H1 (cell line): ENCODE measurements around the gene SYNJ1. TPM values are rescaled to one million over a fixed set of nuclear protein-coding genes. Genes with fewer than 3 reads are reported as not detected.
"Not testable (repeated sequence)": the region's sequence is repeated elsewhere in the genome, so short reads cannot be mapped to it uniquely, and the experiment has no call there.

Experiments
- CTCF ChIA-PET: fragments of 300-600 bp; sonication (Branson Sonifier 250); formaldehyde crosslinking; loops from one replicate; lab custom pipeline; 2021; ENCODE audit not compliant: partially characterized antibody; lab: Charles Lee
- POLR2A ChIA-PET: fragments of 300-600 bp; sonication (Branson Sonifier 250); formaldehyde crosslinking; loops from one replicate; lab custom pipeline; 2021; ENCODE audit warnings: inconsistent platforms; ENCODE audit not compliant: partially characterized antibody; lab: Charles Lee
- DNase-seq, 2 experiments: peaks; one replicate each; pipeline versions ENCODE4 v3.0.0 to v3.0.0-alpha.2; 2010 to 2022; ENCODE audit warnings: low spot score in 2 of 2, low read depth in 1 of 2, mixed read lengths in 1 of 2
- FAIRE-seq: peaks from 2 replicates; lab custom pipeline; 2011; peaks lifted over from hg19 to GRCh38; lab: Jason Lieb, UNC
- H2AFZ ChIP-seq: 2 replicates; pipeline ENCODE4 v1.8.1; 2012; ENCODE audit warnings: low read length, inconsistent platforms
- H2AK5ac ChIP-seq: 2 replicates; pipeline ENCODE4 v1.6.1; 2013; ENCODE audit warnings: low read depth, low read length
- H2BK120ac ChIP-seq: replicated peaks from 2 replicates; pipeline ENCODE3; 2013; ENCODE audit warnings: low read depth, low read length, inconsistent platforms
- H2BK12ac ChIP-seq: 2 replicates; pipeline ENCODE4 v1.6.1; 2013; ENCODE audit warnings: low read depth, low read length
- H2BK15ac ChIP-seq: 2 replicates; pipeline ENCODE4 v1.6.1; 2013; ENCODE audit warnings: low read length
- H2BK20ac ChIP-seq: 2 replicates; pipeline ENCODE4 v1.6.1; 2013; ENCODE audit warnings: low read length
- H2BK5ac ChIP-seq: 2 replicates; pipeline ENCODE4 v1.6.1; 2013; ENCODE audit warnings: low read depth, low read length
- H3K14ac ChIP-seq: 2 replicates; pipeline ENCODE4 v1.6.1; 2013; ENCODE audit warnings: inconsistent platforms; ENCODE audit not compliant: insufficient read length
- H3K18ac ChIP-seq: 2 replicates; pipeline ENCODE4 v1.6.1; 2013; ENCODE audit warnings: low read length; ENCODE audit errors: extremely low read depth
- H3K23ac ChIP-seq: 2 replicates; pipeline ENCODE4 v1.6.1; 2013; ENCODE audit warnings: inconsistent platforms; ENCODE audit not compliant: insufficient read length
- H3K23me2 ChIP-seq: 2 replicates; pipeline ENCODE4 v1.6.1; 2013; ENCODE audit warnings: low read depth, low read length
- H3K27ac ChIP-seq: 2 replicates; pipeline ENCODE4 v1.6.1; 2011; ENCODE audit warnings: low read depth, low read length, inconsistent platforms
- H3K27me3 ChIP-seq, 4 experiments: replicated peaks in 1 of 4; 1 replicate in 1 of 4; 2 replicates in 3 of 4; pipeline versions ENCODE4 v1.6.1 to v1.8.1; 2011 to 2013; ENCODE audit warnings: low read length in 3 of 4, mild to moderate bottlenecking in 3 of 4, inconsistent platforms in 2 of 4, mixed read lengths in 2 of 4, moderate library complexity in 1 of 4; ENCODE audit not compliant: control insufficient read depth in 3 of 4, insufficient read depth in 3 of 4; ENCODE audit errors: extremely low read depth in 1 of 4
- H3K36me3 ChIP-seq, 4 experiments: 2 replicates each; pipeline versions ENCODE4 v1.6.1 to v1.8.1; 2011 to 2013; ENCODE audit warnings: mild to moderate bottlenecking in 4 of 4, low read length in 3 of 4, moderate library complexity in 2 of 4, control low read depth in 1 of 4, inconsistent platforms in 1 of 4; ENCODE audit not compliant: insufficient read depth in 4 of 4, control insufficient read depth in 2 of 4
- H3K4ac ChIP-seq: replicated peaks from 2 replicates; pipeline ENCODE3; 2013; ENCODE audit warnings: low read length, low read depth, mixed read lengths, inconsistent platforms; ENCODE audit not compliant: insufficient read length
- H3K4me1 ChIP-seq, 4 experiments: replicated peaks in 1 of 4; 1 replicate in 1 of 4; 2 replicates in 3 of 4; pipeline versions ENCODE4 v1.6.1 to v1.8.1; 2011 to 2013; ENCODE audit warnings: low read length in 3 of 4, inconsistent platforms in 2 of 4, mixed read lengths in 1 of 4; ENCODE audit not compliant: insufficient read depth in 4 of 4, control insufficient read depth in 3 of 4
- H3K4me2 ChIP-seq, 2 experiments: 2 replicates each; pipeline versions ENCODE4 v1.6.1 to v1.8.1; 2011 to 2013; ENCODE audit warnings: low read depth in 2 of 2, low read length in 2 of 2, control low read depth in 1 of 2, inconsistent platforms in 1 of 2, mild to moderate bottlenecking in 1 of 2; ENCODE audit not compliant: insufficient read depth in 1 of 2
- H3K4me3 ChIP-seq, 4 experiments: fragments of 200-600, 300-600 bp in 1 of 4; sonication (generic), shearing (Covaris generic), sonication (Bioruptor Twin) in 1 of 4; 2 replicates each; pipeline versions ENCODE4 v1.5.1 to v1.8.1; 2011 to 2016; ENCODE audit warnings: low read length in 4 of 4, low read depth in 3 of 4, control low read depth in 2 of 4, inconsistent platforms in 2 of 4, mild to moderate bottlenecking in 2 of 4, mixed read lengths in 1 of 4, moderate library complexity in 1 of 4; ENCODE audit not compliant: insufficient read depth in 2 of 4; ENCODE audit errors: extremely low read depth in 1 of 4
- H3K56ac ChIP-seq: replicated peaks from 2 replicates; pipeline ENCODE3; 2013; ENCODE audit warnings: low read depth, mild to moderate bottlenecking, mixed read lengths, low read length, inconsistent platforms; ENCODE audit not compliant: insufficient read length
- H3K79me1 ChIP-seq: 2 replicates; pipeline ENCODE4 v1.6.1; 2013; ENCODE audit warnings: low read depth, low read length, control low read depth
- H3K79me2 ChIP-seq, 2 experiments: 2 replicates each; pipeline versions ENCODE4 v1.6.1 to v1.8.1; 2012 to 2013; ENCODE audit warnings: low read length in 2 of 2, mild to moderate bottlenecking in 2 of 2, inconsistent platforms in 1 of 2; ENCODE audit not compliant: insufficient read depth in 2 of 2, control insufficient read depth in 1 of 2
- H3K9ac ChIP-seq, 4 experiments: replicated peaks in 1 of 4; 1 replicate in 1 of 4; 2 replicates in 3 of 4; pipeline versions ENCODE4 v1.6.1 to v1.8.1; 2011 to 2013; ENCODE audit warnings: low read depth in 3 of 4, low read length in 3 of 4, control low read depth in 2 of 4, mild to moderate bottlenecking in 2 of 4, moderate library complexity in 2 of 4, inconsistent platforms in 1 of 4; ENCODE audit errors: extremely low read depth in 1 of 4
- H3K9me3 ChIP-seq, 2 experiments: 2 replicates each; pipeline versions ENCODE4 v1.6.1 to v1.8.1; 2012 to 2013; ENCODE audit warnings: mild to moderate bottlenecking in 2 of 2, moderate library complexity in 2 of 2, control low read depth in 1 of 2, inconsistent platforms in 1 of 2, low read depth in 1 of 2, low read length in 1 of 2, mixed read lengths in 1 of 2; ENCODE audit not compliant: insufficient read depth in 2 of 2
- H4K20me1 ChIP-seq, 2 experiments: replicated peaks in 1 of 2; 2 replicates each; pipeline versions ENCODE3 to v1.8.1; 2011 to 2013; ENCODE audit warnings: inconsistent platforms in 2 of 2, low read length in 2 of 2, mild to moderate bottlenecking in 1 of 2; ENCODE audit not compliant: insufficient read depth in 2 of 2, control insufficient read depth in 1 of 2
- H4K5ac ChIP-seq: 2 replicates; pipeline ENCODE4 v1.6.1; 2013; ENCODE audit warnings: low read length, low read depth, mixed read lengths, inconsistent platforms; ENCODE audit not compliant: insufficient read length
- H4K8ac ChIP-seq: 2 replicates; pipeline ENCODE4 v1.8.0; 2013; ENCODE audit warnings: mild to moderate bottlenecking, moderate library complexity, low read length, inconsistent platforms; ENCODE audit not compliant: insufficient read depth; ENCODE audit errors: extremely low read depth
- H4K91ac ChIP-seq: replicated peaks from 2 replicates; pipeline ENCODE3; 2013; ENCODE audit warnings: low read length, mixed read lengths, inconsistent platforms; ENCODE audit not compliant: insufficient read length
- ATF2 ChIP-seq: IDR thresholded peaks from 2 replicates; pipeline ENCODE4 v1.6.1; 2012; ENCODE audit warnings: low read length, inconsistent platforms
- CEBPB ChIP-seq: IDR thresholded peaks from 2 replicates; pipeline ENCODE4 v1.6.1; 2012; ENCODE audit warnings: low read depth, low read length
- CHD1 ChIP-seq: IDR thresholded peaks from 2 replicates; pipeline ENCODE4 v1.6.1; 2012; ENCODE audit warnings: low read depth, low read length, improper control_type of control experiment
- CTBP2 ChIP-seq: IDR thresholded peaks from 2 replicates; pipeline ENCODE4 v1.7.0; 2011; ENCODE audit warnings: borderline replicate concordance, mild to moderate bottlenecking, moderate library complexity, mixed read lengths, low read length; ENCODE audit not compliant: insufficient read depth, insufficient read length
- FOSL1 ChIP-seq: IDR thresholded peaks from 2 replicates; pipeline ENCODE4 v1.6.1; 2011; ENCODE audit warnings: mild to moderate bottlenecking, low read depth, low read length, moderate library complexity; ENCODE audit not compliant: insufficient read depth
- MAX ChIP-seq: IDR thresholded peaks from 2 replicates; pipeline ENCODE4 v1.6.1; 2012; ENCODE audit warnings: inconsistent platforms
- RBBP5 ChIP-seq: IDR thresholded peaks from 2 replicates; pipeline ENCODE4 v1.7.1; 2012; ENCODE audit warnings: low read depth, mild to moderate bottlenecking, inconsistent platforms, low read length, moderate library complexity, borderline replicate concordance
- SIRT6 ChIP-seq: IDR thresholded peaks from one replicate; pipeline ENCODE4 v1.7.1; 2012; ENCODE audit warnings: low read length, inconsistent platforms
- TAF7 ChIP-seq: optimal IDR thresholded peaks from 2 replicates; pipeline ENCODE3; 2011; ENCODE audit warnings: low read depth, mild to moderate bottlenecking, inconsistent platforms, low read length, moderate library complexity, borderline replicate concordance
- WGBS, 2 experiments: shearing (Covaris generic) in 1 of 2; methylation state at CpG; one replicate each; pipeline versions ENCODE4 v1.1.6 to v1.1.7; 2013 to 2015; ENCODE audit warnings: low lambda C conversion rate in 2 of 2, mixed read lengths in 2 of 2, inconsistent platforms in 1 of 2, low coverage in 1 of 2, missing lambda C conversion rate in 1 of 2; ENCODE audit not compliant: insufficient replicate concordance in 2 of 2, insufficient coverage in 1 of 2, insufficient read length in 1 of 2; ENCODE audit errors: extremely low coverage in 1 of 2, missing lambda C conversion rate in 1 of 2; 5-methylcytosine and 5-hydroxymethylcytosine counted together
- polyA plus RNA-seq, 7 experiments: library from polyadenylated mRNA; depleted of rRNA in 3 of 7; stranded (reverse) in 5 of 7; unstranded in 2 of 7; fragments of >200 nt in 5 of 7; fragments of 200-250 nt in 2 of 7; gene quantifications; 1 replicate in 5 of 7; 2 replicates in 1 of 7; 4 replicates in 1 of 7; pipeline versions ENCODE4 v1.2.1 to v1.2.3, GENCODE V29; 2011 to 2013; ENCODE audit warnings: missing spikeins in 2 of 7, mixed read lengths in 2 of 7
- total RNA-seq: library from RNA; stranded (reverse); fragmentation: NEBNext Ultra II Directional; extraction: Animal tissue kit (Norgen Biotek cat#: 25700); gene quantifications from 2 replicates; pipeline ENCODE4 v1.2.1, GENCODE V29; 2021

SYNJ1 gene
- total and polyA plus RNA-seq, 2 of the 8 experiments (the other 6 are each of a cell fraction or from before 2014, with no cell fraction given): 1.3 to 4.3 TPM

GRCh38 chr21:32776743-32777142 is 48.9 kb upstream of the SYNJ1 start (continued):
- TF ChIP-seq ATF2 (no peak), MAX (no peak), CHD1 (no peak), CEBPB (no peak), RBBP5 (no peak), CTBP2 (no peak), SIRT6 (no peak), FOSL1 (no peak), TAF7 (no peak)

- H3K23me2 ChIP-seq, H4K91ac ChIP-seq, H4K20me1 ChIP-seq, H2BK5ac ChIP-seq, H2AFZ ChIP-seq, H2BK120ac ChIP-seq, FAIRE-seq, H3K14ac ChIP-seq, H2BK20ac ChIP-seq, H3K56ac ChIP-seq, H3K18ac ChIP-seq, H2BK15ac ChIP-seq, H3K23ac ChIP-seq, H2AK5ac ChIP-seq, H4K5ac ChIP-seq, H3K27me3 ChIP-seq, H3K79me1 ChIP-seq, H3K27ac ChIP-seq, DNase-seq, H2BK12ac ChIP-seq, H3K9me3 ChIP-seq, H3K4me1 ChIP-seq, H4K8ac ChIP-seq, H3K4ac ChIP-seq, H3K9ac ChIP-seq: not testable (repeated sequence)
- H3K36me3 ChIP-seq: peaks cover 0 to 15% (median 8%) of the 10 kb centered on the region in 4 experiments; a peak in 4 of 8 replicates
- ChIA-PET POLR2A (interaction anchor here (0.6 to 2.8 kb wide), 4 partner anchors 45 to 994 kb away, joined by 3 to 14 read pairs (median 3); partner anchors contain the start of genes DNAJC28 and SYNJ1), CTCF (interaction anchor here (0.6 to 3.2 kb wide), 4 partner anchors 12 to 665 kb away, joined by 3 to 9 read pairs (median 4); partner anchors contain the start of gene SYNJ1)
- peaks cover 22 to 32% of the 10 kb centered on the region in 2 experiments for H3K79me2 ChIP-seq
- WGBS, 2 experiments: 93% methylated on average over 11 of the region's 11 CpGs; no CpG with 5 or more reads in 1 of the 2 experiments
- H3K4me2 ChIP-seq: peak overlapping the region; percentile 79 to 88; a peak in 2 of 4 replicates
- H3K4me3 ChIP-seq: peak overlapping the region in 1 of 4 experiments; percentile 99; a peak in 1 of 8 replicates
These were observed 45.2 kb upstream of the SYNJ1 start for GRCh38 chr21:32773048-32773344.
